Esophagus muscularis mucosa (tissue), 3 donors: ENCODE measurements around the gene SLC1A4.

ENCODE experiments used
- POLR2A ChIP-seq: fragments of 450-650 bp; IDR thresholded peaks from one replicate; pipeline ENCODE4 v1.6.1; 2017; ENCODE audit warnings: antibody characterized with exemption, moderate library complexity, mild to moderate bottlenecking, low read depth
- TF ChIP-seq, protein P1 (sequence below), 3 experiments: fragments of 200-600 bp in 2 of 3; fragments of 450-650 bp in 1 of 3; sonication (generic) in 2 of 3; IDR thresholded peaks; one replicate each; pipeline ENCODE4 v1.5.1; 2017 to 2019; ENCODE audit warnings: antibody characterized with exemption in 3 of 3, mild to moderate bottlenecking in 2 of 3, moderate library complexity in 1 of 3

DNA sequence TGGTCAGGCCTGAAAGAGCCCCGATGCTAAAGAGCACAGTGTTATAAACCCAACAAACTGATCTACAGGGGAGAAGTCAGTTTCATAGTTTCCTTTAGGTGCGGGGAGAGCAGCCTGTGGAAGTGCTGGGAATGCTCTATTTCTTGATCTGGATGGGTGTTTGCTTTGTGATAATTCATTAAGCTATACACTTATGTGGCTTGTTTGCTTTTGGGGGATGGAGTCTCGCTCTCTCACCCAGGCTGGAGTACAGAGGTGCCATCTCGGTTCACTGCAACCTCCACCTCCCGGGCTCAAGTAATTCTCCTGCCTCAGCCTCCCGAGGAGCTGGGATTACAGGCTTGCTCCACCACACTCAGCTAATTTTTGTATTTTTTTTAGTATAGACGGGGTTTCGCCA, 37.0 kb downstream of the SLC1A4 start:
- TF ChIP-seq, protein P1, sequence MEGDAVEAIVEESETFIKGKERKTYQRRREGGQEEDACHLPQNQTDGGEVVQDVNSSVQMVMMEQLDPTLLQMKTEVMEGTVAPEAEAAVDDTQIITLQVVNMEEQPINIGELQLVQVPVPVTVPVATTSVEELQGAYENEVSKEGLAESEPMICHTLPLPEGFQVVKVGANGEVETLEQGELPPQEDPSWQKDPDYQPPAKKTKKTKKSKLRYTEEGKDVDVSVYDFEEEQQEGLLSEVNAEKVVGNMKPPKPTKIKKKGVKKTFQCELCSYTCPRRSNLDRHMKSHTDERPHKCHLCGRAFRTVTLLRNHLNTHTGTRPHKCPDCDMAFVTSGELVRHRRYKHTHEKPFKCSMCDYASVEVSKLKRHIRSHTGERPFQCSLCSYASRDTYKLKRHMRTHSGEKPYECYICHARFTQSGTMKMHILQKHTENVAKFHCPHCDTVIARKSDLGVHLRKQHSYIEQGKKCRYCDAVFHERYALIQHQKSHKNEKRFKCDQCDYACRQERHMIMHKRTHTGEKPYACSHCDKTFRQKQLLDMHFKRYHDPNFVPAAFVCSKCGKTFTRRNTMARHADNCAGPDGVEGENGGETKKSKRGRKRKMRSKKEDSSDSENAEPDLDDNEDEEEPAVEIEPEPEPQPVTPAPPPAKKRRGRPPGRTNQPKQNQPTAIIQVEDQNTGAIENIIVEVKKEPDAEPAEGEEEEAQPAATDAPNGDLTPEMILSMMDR (IDR thresholded peaks at IDR 0.05), result no peak
- no peak for TF ChIP-seq POLR2A
